Lower leg skin (tissue), 3 donors: ENCODE results near the gene PPIA.

Experiments used
- POLR2A ChIP-seq, 2 donors: fragments of 450-650 bp; IDR thresholded peaks; one replicate each; pipeline ENCODE4 v1.6.1; 2016 to 2017; ENCODE audit warnings: antibody characterized with exemption in 2 of 2, mild to moderate bottlenecking in 1 of 2, moderate library complexity in 1 of 2
- TF ChIP-seq, protein P1 (sequence below), 3 donors: fragments of 450-650 bp; IDR thresholded peaks; one replicate each; pipeline ENCODE4 v1.5.1; 2016; ENCODE audit warnings: antibody characterized with exemption in 3 of 3, mild to moderate bottlenecking in 3 of 3, moderate library complexity in 2 of 3

DNA sequence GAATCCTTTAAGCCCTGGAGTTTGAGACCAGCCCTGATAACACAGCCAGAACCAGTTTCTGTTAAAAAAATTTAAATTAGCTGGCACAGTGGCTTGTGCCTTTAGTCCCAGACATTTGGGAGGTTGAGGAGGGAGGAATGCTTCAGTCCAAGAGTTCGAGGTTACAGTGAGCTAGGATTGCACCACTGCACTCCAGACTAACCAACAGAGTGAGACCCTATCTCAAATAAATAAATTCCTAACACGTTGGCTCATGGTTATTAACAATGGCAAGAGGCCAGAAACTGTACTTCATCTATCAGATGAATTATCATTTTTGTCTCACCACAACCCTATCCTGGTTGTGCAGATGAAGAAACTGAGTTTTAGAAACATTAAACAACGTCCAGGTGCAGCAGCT, 2.1 kb upstream of the PPIA start:
- TF ChIP-seq, protein P1, sequence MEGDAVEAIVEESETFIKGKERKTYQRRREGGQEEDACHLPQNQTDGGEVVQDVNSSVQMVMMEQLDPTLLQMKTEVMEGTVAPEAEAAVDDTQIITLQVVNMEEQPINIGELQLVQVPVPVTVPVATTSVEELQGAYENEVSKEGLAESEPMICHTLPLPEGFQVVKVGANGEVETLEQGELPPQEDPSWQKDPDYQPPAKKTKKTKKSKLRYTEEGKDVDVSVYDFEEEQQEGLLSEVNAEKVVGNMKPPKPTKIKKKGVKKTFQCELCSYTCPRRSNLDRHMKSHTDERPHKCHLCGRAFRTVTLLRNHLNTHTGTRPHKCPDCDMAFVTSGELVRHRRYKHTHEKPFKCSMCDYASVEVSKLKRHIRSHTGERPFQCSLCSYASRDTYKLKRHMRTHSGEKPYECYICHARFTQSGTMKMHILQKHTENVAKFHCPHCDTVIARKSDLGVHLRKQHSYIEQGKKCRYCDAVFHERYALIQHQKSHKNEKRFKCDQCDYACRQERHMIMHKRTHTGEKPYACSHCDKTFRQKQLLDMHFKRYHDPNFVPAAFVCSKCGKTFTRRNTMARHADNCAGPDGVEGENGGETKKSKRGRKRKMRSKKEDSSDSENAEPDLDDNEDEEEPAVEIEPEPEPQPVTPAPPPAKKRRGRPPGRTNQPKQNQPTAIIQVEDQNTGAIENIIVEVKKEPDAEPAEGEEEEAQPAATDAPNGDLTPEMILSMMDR (IDR thresholded peaks at IDR 0.05), result no peak
- TF ChIP-seq POLR2A (IDR thresholded peaks at IDR 0.05), result no peak
